Neural cell (in vitro differentiated cells): ENCODE results near the gene CGB7. TPM values are rescaled to one million over a fixed set of nuclear protein-coding genes. Genes with fewer than 3 reads are reported as not detected.
"Not testable (repeated sequence)": the region's sequence is repeated elsewhere in the genome, so short reads cannot be mapped to it uniquely, and the experiment has no call there.

Source experiments
- H2AFZ ChIP-seq: fragments of 200-600, 300-800 bp; sonication (generic), shearing (Covaris generic); 2 replicates; pipeline ENCODE4 v1.6.0; 2014; ENCODE audit warnings: low read depth, mild to moderate bottlenecking, antibody characterized with exemption, low read length, moderate library complexity
- H3F3A ChIP-seq: fragments of 200-600 bp; shearing (Covaris generic); 2 replicates; pipeline ENCODE4 v1.6.1; 2016; ENCODE audit warnings: mild to moderate bottlenecking, moderate library complexity, mixed read lengths, antibody characterized with exemption, low read length; ENCODE audit not compliant: insufficient read depth, poor library complexity, severe bottlenecking
- H3K27ac ChIP-seq: fragments of 200-600, 300-800 bp; sonication (generic), shearing (Covaris generic); 2 replicates; pipeline ENCODE4 v1.5.1; 2014; ENCODE audit warnings: mild to moderate bottlenecking, low read length, moderate library complexity
- H3K27me3 ChIP-seq: fragments of 300-800, 200-600 bp; sonication (generic), shearing (Covaris generic); 2 replicates; pipeline ENCODE4 v1.6.0; 2014; ENCODE audit warnings: mild to moderate bottlenecking, low read depth, low read length, moderate library complexity; ENCODE audit not compliant: insufficient read depth
- H3K36me3 ChIP-seq: fragments of 300-800, 200-600 bp; sonication (generic), shearing (Covaris generic); 2 replicates; pipeline ENCODE4 v1.5.1; 2014; ENCODE audit warnings: mild to moderate bottlenecking, antibody characterized with exemption, low read length, moderate library complexity; ENCODE audit not compliant: insufficient read depth
- H3K4me2 ChIP-seq: fragments of 300-800, 200-600 bp; sonication (generic), shearing (Covaris generic); 2 replicates; pipeline ENCODE4 v1.6.0; 2014; ENCODE audit warnings: mild to moderate bottlenecking, low read length
- H3K4me3 ChIP-seq: fragments of 300-800, 200-600 bp; sonication (generic), shearing (Covaris generic); 2 replicates; pipeline ENCODE4 v1.5.1; 2014; ENCODE audit warnings: mild to moderate bottlenecking, low read length, moderate library complexity
- H3K79me2 ChIP-seq: fragments of 200-600 bp; shearing (Covaris generic); replicated peaks from 2 replicates; pipeline ENCODE4 v1.6.0; 2014; ENCODE audit warnings: mild to moderate bottlenecking, low read length, moderate library complexity; ENCODE audit not compliant: insufficient read depth
- H3K9ac ChIP-seq: fragments of 300-800, 200-600 bp; sonication (generic), shearing (Covaris generic); 2 replicates; pipeline ENCODE4 v1.6.1; 2016; ENCODE audit warnings: mild to moderate bottlenecking, low read length, mixed read lengths
- H3K9me2 ChIP-seq: fragments of 200-600 bp; shearing (Covaris generic); 2 replicates; pipeline ENCODE4 v1.6.1; 2016; ENCODE audit warnings: mild to moderate bottlenecking, low read length, mixed read lengths; ENCODE audit not compliant: insufficient read depth
- H3K9me3 ChIP-seq: fragments of 200-600, 300-800 bp; sonication (generic), shearing (Covaris generic); 2 replicates; pipeline ENCODE4 v1.6.1; 2016; ENCODE audit warnings: mild to moderate bottlenecking, mixed run types, low read length, moderate library complexity, mixed read lengths
- H4K20me1 ChIP-seq: fragments of 200-600 bp; shearing (Covaris generic); 2 replicates; pipeline ENCODE4 v1.6.1; 2016; ENCODE audit warnings: mild to moderate bottlenecking, mixed run types; ENCODE audit not compliant: insufficient read depth
- CTCF ChIP-seq: fragments of 450-650 bp; IDR thresholded peaks from 2 replicates; pipeline ENCODE4 v1.5.1; 2014; ENCODE audit warnings: antibody characterized with exemption, mild to moderate bottlenecking, moderate library complexity; ENCODE audit not compliant: poor library complexity, severe bottlenecking
- POLR2AphosphoS5 ChIP-seq: IDR thresholded peaks from 2 replicates; pipeline ENCODE4 v1.6.1; 2012
- RAD21 ChIP-seq: fragments of 450-650 bp; conservative IDR thresholded peaks from 2 replicates; pipeline ENCODE4 v1.6.1; 2014; ENCODE audit warnings: antibody characterized with exemption, mild to moderate bottlenecking, moderate library complexity
- REST ChIP-seq: IDR thresholded peaks from 2 replicates; pipeline ENCODE4 v1.6.1; 2012; ENCODE audit warnings: borderline replicate concordance
- TAF1 ChIP-seq: IDR thresholded peaks from 2 replicates; pipeline ENCODE4 v1.6.1; 2012; ENCODE audit warnings: low read depth
- polyA plus RNA-seq: library from polyadenylated mRNA; depleted of rRNA; stranded (reverse); fragments of >200 nt; gene quantifications from 2 replicates; pipeline ENCODE4 v1.2.3, GENCODE V29; 2014

CGB7 gene
- polyA plus RNA-seq, 1 donor from 2014 or later: not detected

- no peak overlapping the region for H2AFZ ChIP-seq
- H3F3A ChIP-seq: no peaks in the 10 kb centered on the region
- H3K4me3 ChIP-seq: no peak overlapping the region
- H3K4me2 ChIP-seq: no peak overlapping the region
- no peak for TF ChIP-seq REST
- TF ChIP-seq TAF1: no peak
- no peak for TF ChIP-seq CTCF
- no peak for TF ChIP-seq RAD21
- H3K9me3 ChIP-seq: no peaks in the 10 kb centered on the region
- no peaks in the 10 kb centered on the region for H3K36me3 ChIP-seq
- peaks cover 32% of the 10 kb centered on the region for H3K27me3 ChIP-seq
- H3K9me2 ChIP-seq: no peaks in the 10 kb centered on the region
- no peaks in the 10 kb centered on the region for H3K79me2 ChIP-seq
- no peak overlapping the region for H3K27ac ChIP-seq
- no peaks in the 10 kb centered on the region for H4K20me1 ChIP-seq
- no peak overlapping the region for H3K9ac ChIP-seq
Measured at GRCh38 chr19:49058562-49058961, 1.0 kb upstream of the CGB7 start.

DNA sequence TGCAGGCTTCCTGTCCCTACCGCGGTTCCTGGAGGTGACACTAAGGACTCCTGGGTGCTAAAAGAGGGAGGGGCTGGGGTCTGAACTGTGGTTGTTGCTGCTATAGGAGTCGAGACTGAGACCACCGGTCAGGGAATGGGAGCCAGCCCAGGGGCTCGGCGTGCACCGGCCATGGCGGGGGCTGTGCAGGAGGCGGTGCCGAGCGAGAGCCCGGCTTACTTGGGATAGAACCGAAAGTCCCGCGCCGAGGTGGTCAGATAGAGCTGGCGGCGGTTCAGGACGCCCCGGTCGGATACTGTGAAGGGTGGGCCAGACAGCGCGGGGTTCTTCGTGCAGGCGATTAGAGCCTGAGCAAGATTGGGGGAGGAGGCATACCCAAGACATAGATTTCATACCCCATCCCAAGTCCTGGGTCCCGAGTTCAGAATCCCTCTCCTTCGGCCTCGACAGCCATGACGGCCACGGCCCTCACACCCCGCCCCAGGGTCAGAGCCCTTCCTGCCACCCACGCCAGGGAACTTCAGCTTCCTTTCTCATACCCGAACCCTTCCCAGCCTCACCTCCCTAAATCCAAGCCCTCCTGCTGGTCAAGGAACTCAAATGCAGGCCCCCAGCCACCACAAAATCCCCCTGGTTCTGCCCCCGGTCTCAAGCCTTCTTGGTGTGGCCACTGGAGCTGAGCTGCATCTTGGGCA lies 500 bp downstream of the CGB7 start:
- Histone ChIP-seq H3K4me3 (peak overlapping the region; percentile 58), H3K27me3 (peaks cover 32% of the 10 kb centered on the region)
- not testable (repeated sequence) for H3K9me3 ChIP-seq, H3K9ac ChIP-seq, H3K36me3 ChIP-seq, H3K27ac ChIP-seq, H3F3A ChIP-seq, H3K79me2 ChIP-seq, H2AFZ ChIP-seq, H3K9me2 ChIP-seq, H4K20me1 ChIP-seq, H3K4me2 ChIP-seq

GRCh38 chr19:49056101-49056901 lies 1.2 kb downstream of the CGB7 start:
- no peak overlapping the region for H2AFZ ChIP-seq
- TF ChIP-seq CTCF: peak; percentile 52
- no peak for TF ChIP-seq POLR2AphosphoS5
- TF ChIP-seq TAF1: no peak
- H3F3A ChIP-seq: no peaks in the 10 kb centered on the region
- no peak overlapping the region for H3K27ac ChIP-seq
- no peaks in the 10 kb centered on the region for H3K79me2 ChIP-seq
- peaks cover 32% of the 10 kb centered on the region for H3K27me3 ChIP-seq
- H3K9me2 ChIP-seq: no peaks in the 10 kb centered on the region
- no peak overlapping the region for H3K4me2 ChIP-seq
- no peaks in the 10 kb centered on the region for H4K20me1 ChIP-seq
- H3K4me3 ChIP-seq: peak overlapping the region; percentile 58
- H3K36me3 ChIP-seq: no peaks in the 10 kb centered on the region
- no peaks in the 10 kb centered on the region for H3K9me3 ChIP-seq
- no peak overlapping the region for H3K9ac ChIP-seq

- H3K4me3 ChIP-seq, H3F3A ChIP-seq, H3K79me2 ChIP-seq, H3K9me2 ChIP-seq, H3K9ac ChIP-seq, H3K36me3 ChIP-seq, H2AFZ ChIP-seq, H3K4me2 ChIP-seq, H4K20me1 ChIP-seq, H3K9me3 ChIP-seq, H3K27ac ChIP-seq, H3K27me3 ChIP-seq: not testable (repeated sequence)
Measured at GRCh38 chr19:49050376-49051033, 7.0 kb downstream of the CGB7 start.

- H3K9ac ChIP-seq, H3K4me3 ChIP-seq, H2AFZ ChIP-seq, H3K27me3 ChIP-seq, H3K4me2 ChIP-seq, H3K27ac ChIP-seq, H3K36me3 ChIP-seq, H3F3A ChIP-seq, H4K20me1 ChIP-seq, H3K9me2 ChIP-seq, H3K79me2 ChIP-seq, H3K9me3 ChIP-seq: not testable (repeated sequence)
Measured at GRCh38 chr19:49049834-49050233, 7.7 kb downstream of the CGB7 start.
